ENCODE results near the gene ST3GAL3. TPM values are rescaled to one million over a fixed set of nuclear protein-coding genes. Genes with fewer than 3 reads are reported as not detected.
"Not testable (repeated sequence)": the region's sequence is repeated elsewhere in the genome, so short reads cannot be mapped to it uniquely, and the experiment has no call there.

ST3GAL3 gene
- total RNA-seq, 1 donor from 2014 or later = 24.3 TPM

- POLR2A ChIA-PET = no interaction called here
- no peaks in the 10 kb centered on the region for H3K9me3 Mint-ChIP-seq
- no peaks in the 10 kb centered on the region for H3K27me3 Mint-ChIP-seq
- TF ChIP-seq CTCF (IDR thresholded peaks at IDR 0.05) = no peak
- no peak overlapping the region for H3K27ac Mint-ChIP-seq
- CTCF ChIA-PET = no interaction called here
- peaks cover 5% of the 10 kb centered on the region for H3K36me3 Mint-ChIP-seq (ENCODE audit: low read depth)
- H3K4me3 Mint-ChIP-seq = no peak overlapping the region
- H3K4me1 Mint-ChIP-seq = no peaks in the 10 kb centered on the region
- no peak for DNase-seq
- ATAC-seq (ENCODE audit: low read depth) = no peak
- intact Hi-C loops (cut with micrococcal nuclease) = no loop called here
These were observed 9.4 kb downstream of the ST3GAL3 start for GRCh38 chr1:43716559-43717281.

GRCh38 chr1:43719063-43719462 is 11.7 kb downstream of the ST3GAL3 start:
- H3K27me3 Mint-ChIP-seq = no peaks in the 10 kb centered on the region
- H3K4me3 Mint-ChIP-seq = no peak overlapping the region
- CTCF ChIA-PET = no interaction called here
- POLR2A ChIA-PET = interaction anchor here (1.0 kb wide), 1 partner anchor 12 kb away, joined by 3 read pairs; the partner anchor contains the start of gene ST3GAL3
- ATAC-seq (ENCODE audit: low read depth) = no peak
- H3K27ac Mint-ChIP-seq = no peak overlapping the region
- no peak for TF ChIP-seq CTCF (IDR thresholded peaks at IDR 0.05)
- H3K36me3 Mint-ChIP-seq (ENCODE audit: low read depth) = peaks cover 5% of the 10 kb centered on the region
- DNase-seq = no peak
- H3K9me3 Mint-ChIP-seq = no peaks in the 10 kb centered on the region
- H3K4me1 Mint-ChIP-seq = no peaks in the 10 kb centered on the region
- intact Hi-C loops (cut with micrococcal nuclease) = no loop called here

- intact Hi-C loops (cut with micrococcal nuclease); ATAC-seq (ENCODE audit: low read depth); DNase-seq; H3K9me3 Mint-ChIP-seq; H3K27me3 Mint-ChIP-seq; H3K4me1 Mint-ChIP-seq; H3K27ac Mint-ChIP-seq; H3K4me3 Mint-ChIP-seq; POLR2A ChIA-PET; H3K36me3 Mint-ChIP-seq (ENCODE audit: low read depth); CTCF ChIA-PET: not testable (repeated sequence)
These were observed 12.5 kb downstream of the ST3GAL3 start for GRCh38 chr1:43719670-43720419.

- ChIA-PET CTCF (no interaction called here), POLR2A (no interaction called here)
- DNase-seq = no peak
- Mint-ChIP-seq H3K36me3 (ENCODE audit: low read depth) (no peaks in the 10 kb centered on the region), H3K4me3 (no peak overlapping the region), H3K9me3 (no peaks in the 10 kb centered on the region), H3K4me1 (peaks cover 4% of the 10 kb centered on the region), H3K27me3 (no peaks in the 10 kb centered on the region), H3K27ac (no peak overlapping the region)
- no peak for TF ChIP-seq CTCF (IDR thresholded peaks at IDR 0.05)
- ATAC-seq (ENCODE audit: low read depth) = no peak
- intact Hi-C loops (cut with micrococcal nuclease) = no loop called here
These were observed 15.5 kb downstream of the ST3GAL3 start for GRCh38 chr1:43722810-43723209.

- no peak for TF ChIP-seq CTCF (IDR thresholded peaks at IDR 0.05)
- Mint-ChIP-seq H3K27ac (no peak overlapping the region), H3K9me3 (no peaks in the 10 kb centered on the region), H3K27me3 (no peaks in the 10 kb centered on the region), H3K4me1 (peaks cover 4% of the 10 kb centered on the region), H3K4me3 (no peak overlapping the region), H3K36me3 (ENCODE audit: low read depth) (peaks cover 3% of the 10 kb centered on the region)
- ATAC-seq (ENCODE audit: low read depth) = no peak
- intact Hi-C loops (cut with micrococcal nuclease) = no loop called here
- ChIA-PET CTCF (no interaction called here), POLR2A (no interaction called here)
- no peak for DNase-seq
These were observed 22.6 kb downstream of the ST3GAL3 start for GRCh38 chr1:43729816-43730463.
